Measurements from ENCODE around the gene TBXA2R.

The TBXA2R gene

GRCh38 chr19:3608750-3609322, 2.2 kb upstream of the TBXA2R start:
- peaks cover 18 to 30% of the 10 kb centered on the region in 2 donors for H3K36me3 Mint-ChIP-seq
- H3K4me1 Mint-ChIP-seq: peaks cover 14 to 28% of the 10 kb centered on the region in 2 donors
- no peak overlapping the region for H3K27ac Mint-ChIP-seq
- DNase-seq: no peak
- H3K4me3 Mint-ChIP-seq: no peak overlapping the region
- no peak for ATAC-seq (replicated peaks)
- H3K9me3 Mint-ChIP-seq: peaks cover 0 to 2% of the 10 kb centered on the region in 2 donors
- no peaks in the 10 kb centered on the region for H3K27me3 Mint-ChIP-seq

- Mint-ChIP-seq H3K27ac (no peak overlapping the region), H3K36me3 (peaks cover 18 to 25% of the 10 kb centered on the region in 2 donors), H3K9me3 (peaks cover 0 to 2% of the 10 kb centered on the region in 2 donors), H3K4me3 (peak overlapping the region in 1 of 2 donors; percentile 54), H3K27me3 (no peaks in the 10 kb centered on the region), H3K4me1 (peaks cover 16 to 28% of the 10 kb centered on the region in 2 donors)
- DNase-seq: no peak
- ATAC-seq (replicated peaks): no peak
These were observed 1.5 kb upstream of the TBXA2R start for GRCh38 chr19:3608079-3608641.

GRCh38 chr19:3607303-3608078, 816 bp upstream of the TBXA2R start:
- DNase-seq (no peak), ATAC-seq (replicated peaks) (no peak)
- Mint-ChIP-seq H3K4me3 (peak overlapping the region in 1 of 2 donors; percentile 62), H3K27ac (no peak overlapping the region), H3K36me3 (peaks cover 16 to 23% of the 10 kb centered on the region in 2 donors), H3K4me1 (peaks cover 16 to 28% of the 10 kb centered on the region in 2 donors), H3K9me3 (peaks cover 0 to 2% of the 10 kb centered on the region in 2 donors), H3K27me3 (no peaks in the 10 kb centered on the region)

- Mint-ChIP-seq H3K4me3 (no peak overlapping the region), H3K27me3 (no peaks in the 10 kb centered on the region), H3K36me3 (peaks cover 8 to 16% of the 10 kb centered on the region in 2 donors), H3K27ac (no peak overlapping the region), H3K9me3 (peaks cover 0 to 2% of the 10 kb centered on the region in 2 donors), H3K4me1 (peaks cover 16 to 28% of the 10 kb centered on the region in 2 donors)
- peak; percentile 45 to 48 for ATAC-seq (replicated peaks)
- no peak for DNase-seq
These were observed 443 bp downstream of the TBXA2R start for GRCh38 chr19:3606174-3606689.

- ATAC-seq (replicated peaks) (no peak), DNase-seq (no peak)
- peaks cover 16 to 26% of the 10 kb centered on the region in 2 donors for H3K4me1 Mint-ChIP-seq
- no peak overlapping the region for H3K4me3 Mint-ChIP-seq
- peaks cover 8 to 15% of the 10 kb centered on the region in 2 donors for H3K36me3 Mint-ChIP-seq
- H3K9me3 Mint-ChIP-seq: peaks cover 0 to 2% of the 10 kb centered on the region in 2 donors
- H3K27me3 Mint-ChIP-seq: no peaks in the 10 kb centered on the region
- no peak overlapping the region for H3K27ac Mint-ChIP-seq
These were observed 905 bp downstream of the TBXA2R start for GRCh38 chr19:3605770-3606169.

GRCh38 chr19:3605361-3605760, 1.3 kb downstream of the TBXA2R start:
- ATAC-seq (replicated peaks) (no peak), DNase-seq (no peak)
- Mint-ChIP-seq H3K27ac (no peak overlapping the region), H3K9me3 (peaks cover 0 to 2% of the 10 kb centered on the region in 2 donors), H3K4me3 (no peak overlapping the region), H3K27me3 (no peaks in the 10 kb centered on the region), H3K36me3 (peaks cover 8 to 11% of the 10 kb centered on the region in 2 donors), H3K4me1 (peaks cover 16 to 22% of the 10 kb centered on the region in 2 donors)

GRCh38 chr19:3604987-3605343, 1.7 kb downstream of the TBXA2R start:
- DNase-seq: peak; percentile 43
- no peak overlapping the region for H3K27ac Mint-ChIP-seq
- peak; percentile 64 to 74 for ATAC-seq (replicated peaks)
- no peaks in the 10 kb centered on the region for H3K27me3 Mint-ChIP-seq
- H3K9me3 Mint-ChIP-seq: peaks cover 0 to 2% of the 10 kb centered on the region in 2 donors
- H3K36me3 Mint-ChIP-seq: peaks cover 7 to 10% of the 10 kb centered on the region in 2 donors
- H3K4me3 Mint-ChIP-seq: no peak overlapping the region
- H3K4me1 Mint-ChIP-seq: peaks cover 13 to 18% of the 10 kb centered on the region in 2 donors

GRCh38 chr19:3604227-3604986, 2.3 kb downstream of the TBXA2R start:
- no peak for DNase-seq
- Mint-ChIP-seq H3K4me1 (peaks cover 13 to 15% of the 10 kb centered on the region in 2 donors), H3K36me3 (peaks cover 5 to 7% of the 10 kb centered on the region in 2 donors), H3K9me3 (peaks cover 0 to 2% of the 10 kb centered on the region in 2 donors), H3K27ac (peak overlapping the region; percentile 31), H3K27me3 (no peaks in the 10 kb centered on the region), H3K4me3 (no peak overlapping the region)
- peak; percentile 31 to 39 for ATAC-seq (replicated peaks)

- ATAC-seq (replicated peaks) (no peak), DNase-seq (no peak)
- H3K36me3 Mint-ChIP-seq: peaks cover 5 to 7% of the 10 kb centered on the region in 2 donors
- no peak overlapping the region for H3K27ac Mint-ChIP-seq
- no peak overlapping the region for H3K4me3 Mint-ChIP-seq
- H3K27me3 Mint-ChIP-seq: no peaks in the 10 kb centered on the region
- peaks cover 13% of the 10 kb centered on the region in 2 donors for H3K4me1 Mint-ChIP-seq
- peaks cover 0 to 2% of the 10 kb centered on the region in 2 donors for H3K9me3 Mint-ChIP-seq
These were observed 3.4 kb downstream of the TBXA2R start for GRCh38 chr19:3603121-3603811.

GRCh38 chr19:3601021-3601420, 5.7 kb downstream of the TBXA2R start:
- H3K36me3 Mint-ChIP-seq: peaks cover 3 to 4% of the 10 kb centered on the region in 2 donors
- H3K4me1 Mint-ChIP-seq: peaks cover 0 to 2% of the 10 kb centered on the region in 2 donors
- no peaks in the 10 kb centered on the region for H3K27me3 Mint-ChIP-seq
- no peak overlapping the region for H3K4me3 Mint-ChIP-seq
- ATAC-seq (replicated peaks) (no peak), DNase-seq (no peak)
- H3K27ac Mint-ChIP-seq: no peak overlapping the region
- H3K9me3 Mint-ChIP-seq: no peaks in the 10 kb centered on the region

GRCh38 chr19:3599776-3600187, 6.9 kb downstream of the TBXA2R start:
- Mint-ChIP-seq H3K27me3 (no peaks in the 10 kb centered on the region), H3K4me1 (peaks cover 0 to 2% of the 10 kb centered on the region in 2 donors), H3K9me3 (no peaks in the 10 kb centered on the region), H3K4me3 (no peak overlapping the region), H3K27ac (no peak overlapping the region), H3K36me3 (peaks cover 3 to 4% of the 10 kb centered on the region in 2 donors)
- ATAC-seq (replicated peaks): no peak
- no peak for DNase-seq

- Mint-ChIP-seq H3K9me3 (no peaks in the 10 kb centered on the region), H3K36me3 (peaks cover 6% of the 10 kb centered on the region in 2 donors), H3K4me1 (peaks cover 0 to 5% of the 10 kb centered on the region in 2 donors), H3K27ac (no peak overlapping the region), H3K27me3 (no peaks in the 10 kb centered on the region), H3K4me3 (no peak overlapping the region)
- DNase-seq (no peak), ATAC-seq (replicated peaks) (no peak)
These were observed 11.1 kb downstream of the TBXA2R start for GRCh38 chr19:3595521-3596061.

- ATAC-seq (replicated peaks) (no peak), DNase-seq (no peak)
- Mint-ChIP-seq H3K27me3 (no peaks in the 10 kb centered on the region), H3K27ac (peak overlapping the region; percentile 11), H3K4me3 (no peak overlapping the region), H3K4me1 (peaks cover 0 to 5% of the 10 kb centered on the region in 2 donors), H3K36me3 (peaks cover 3 to 4% of the 10 kb centered on the region in 2 donors), H3K9me3 (no peaks in the 10 kb centered on the region)
These were observed 13.5 kb downstream of the TBXA2R start for GRCh38 chr19:3593156-3593555.

All from stimulated activated naive B cell treated with anti-CD40 and anti-IgM and Interleukin-4, amounts not matched to agents 10 μg/mL and 1 μg/mL and 100 μg/mL, for 72 hours (primary cell).